WTC11 (cell line): Measurements from ENCODE around the gene MEA1.

Experiments
- HMGA2 ChIP-seq: fragments of 250-450 bp; sonication (Bioruptor Pico); IDR thresholded peaks from 2 replicates; pipeline ENCODE4 v1.4.0; 2021; ENCODE audit warnings: mild to moderate bottlenecking, moderate library complexity
- MAX ChIP-seq: sonication (generic); formaldehyde crosslinking; IDR thresholded peaks from 2 replicates; pipeline ENCODE4 v1.8.0; 2022; ENCODE audit warnings: mild to moderate bottlenecking, missing genetic modification reagents
- NFYB ChIP-seq: sonication (generic); formaldehyde crosslinking; conservative IDR thresholded peaks from 2 replicates; pipeline ENCODE4 v1.8.0; 2022; ENCODE audit warnings: low read depth, missing genetic modification reagents
- SMAD4 ChIP-seq: sonication (generic); formaldehyde crosslinking; IDR thresholded peaks from 2 replicates; pipeline ENCODE4 v1.8.0; 2022; ENCODE audit warnings: mild to moderate bottlenecking, missing genetic modification reagents
- USF2 ChIP-seq: sonication (generic); formaldehyde crosslinking; IDR thresholded peaks from 2 replicates; pipeline ENCODE4 v1.8.1; 2023; ENCODE audit warnings: mild to moderate bottlenecking, missing genetic modification reagents, moderate library complexity
- ZNF121 ChIP-seq: sonication (generic); formaldehyde crosslinking; IDR thresholded peaks from 2 replicates; pipeline ENCODE4 v1.8.0; 2023; ENCODE audit warnings: missing genetic modification reagents
- ZNF138 ChIP-seq: sonication (generic); formaldehyde crosslinking; conservative IDR thresholded peaks from 2 replicates; pipeline ENCODE4 v1.8.1; 2022; ENCODE audit warnings: mild to moderate bottlenecking, moderate library complexity, missing genetic modification reagents
- TF ChIP-seq, protein P1 (sequence below): fragments of 200-600 bp; IDR thresholded peaks from 2 replicates; pipeline ENCODE4 v1.8.0; 2022; ENCODE audit warnings: antibody characterized with exemption
- TF ChIP-seq, protein P2 (sequence below): sonication (generic); formaldehyde crosslinking; IDR thresholded peaks from 2 replicates; pipeline ENCODE4 v1.8.1; 2022; ENCODE audit warnings: low read depth, missing genetic modification reagents, borderline replicate concordance
- TF ChIP-seq, protein P3 (sequence below): sonication (generic); formaldehyde crosslinking; IDR thresholded peaks from 2 replicates; pipeline ENCODE4 v1.8.1; 2022; ENCODE audit warnings: mild to moderate bottlenecking, moderate library complexity, missing genetic modification reagents

GRCh38 chr6:43006251-43006650, 7.5 kb downstream of the MEA1 start:
- TF ChIP-seq, protein P1, sequence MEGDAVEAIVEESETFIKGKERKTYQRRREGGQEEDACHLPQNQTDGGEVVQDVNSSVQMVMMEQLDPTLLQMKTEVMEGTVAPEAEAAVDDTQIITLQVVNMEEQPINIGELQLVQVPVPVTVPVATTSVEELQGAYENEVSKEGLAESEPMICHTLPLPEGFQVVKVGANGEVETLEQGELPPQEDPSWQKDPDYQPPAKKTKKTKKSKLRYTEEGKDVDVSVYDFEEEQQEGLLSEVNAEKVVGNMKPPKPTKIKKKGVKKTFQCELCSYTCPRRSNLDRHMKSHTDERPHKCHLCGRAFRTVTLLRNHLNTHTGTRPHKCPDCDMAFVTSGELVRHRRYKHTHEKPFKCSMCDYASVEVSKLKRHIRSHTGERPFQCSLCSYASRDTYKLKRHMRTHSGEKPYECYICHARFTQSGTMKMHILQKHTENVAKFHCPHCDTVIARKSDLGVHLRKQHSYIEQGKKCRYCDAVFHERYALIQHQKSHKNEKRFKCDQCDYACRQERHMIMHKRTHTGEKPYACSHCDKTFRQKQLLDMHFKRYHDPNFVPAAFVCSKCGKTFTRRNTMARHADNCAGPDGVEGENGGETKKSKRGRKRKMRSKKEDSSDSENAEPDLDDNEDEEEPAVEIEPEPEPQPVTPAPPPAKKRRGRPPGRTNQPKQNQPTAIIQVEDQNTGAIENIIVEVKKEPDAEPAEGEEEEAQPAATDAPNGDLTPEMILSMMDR: no peak
- TF ChIP-seq HMGA2 (CRISPR knock-in tag) (no peak), NFYB (CRISPR knock-in tag) (no peak), ZNF121 (CRISPR knock-in tag) (no peak), ZNF138 (CRISPR knock-in tag) (no peak), MAX (no peak), SMAD4 (CRISPR knock-in tag) (no peak), USF2 (CRISPR knock-in tag) (no peak)
- TF ChIP-seq, protein P2, sequence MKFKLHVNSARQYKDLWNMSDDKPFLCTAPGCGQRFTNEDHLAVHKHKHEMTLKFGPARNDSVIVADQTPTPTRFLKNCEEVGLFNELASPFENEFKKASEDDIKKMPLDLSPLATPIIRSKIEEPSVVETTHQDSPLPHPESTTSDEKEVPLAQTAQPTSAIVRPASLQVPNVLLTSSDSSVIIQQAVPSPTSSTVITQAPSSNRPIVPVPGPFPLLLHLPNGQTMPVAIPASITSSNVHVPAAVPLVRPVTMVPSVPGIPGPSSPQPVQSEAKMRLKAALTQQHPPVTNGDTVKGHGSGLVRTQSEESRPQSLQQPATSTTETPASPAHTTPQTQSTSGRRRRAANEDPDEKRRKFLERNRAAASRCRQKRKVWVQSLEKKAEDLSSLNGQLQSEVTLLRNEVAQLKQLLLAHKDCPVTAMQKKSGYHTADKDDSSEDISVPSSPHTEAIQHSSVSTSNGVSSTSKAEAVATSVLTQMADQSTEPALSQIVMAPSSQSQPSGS: no peak
- TF ChIP-seq, protein P3, sequence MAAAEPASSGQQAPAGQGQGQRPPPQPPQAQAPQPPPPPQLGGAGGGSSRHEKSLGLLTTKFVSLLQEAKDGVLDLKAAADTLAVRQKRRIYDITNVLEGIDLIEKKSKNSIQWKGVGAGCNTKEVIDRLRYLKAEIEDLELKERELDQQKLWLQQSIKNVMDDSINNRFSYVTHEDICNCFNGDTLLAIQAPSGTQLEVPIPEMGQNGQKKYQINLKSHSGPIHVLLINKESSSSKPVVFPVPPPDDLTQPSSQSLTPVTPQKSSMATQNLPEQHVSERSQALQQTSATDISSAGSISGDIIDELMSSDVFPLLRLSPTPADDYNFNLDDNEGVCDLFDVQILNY (CRISPR knock-in tag): no peak
